PFSK-1 (cell line): ENCODE measurements around the gene SRGAP3.

Source experiments
- FOXP2 ChIP-seq: optimal IDR thresholded peaks from 2 replicates; pipeline ENCODE3; 2011; ENCODE audit warnings: borderline replicate concordance, control low read depth, inconsistent platforms; ENCODE audit not compliant: insufficient read depth; ENCODE audit errors: extremely low read length, extremely low read depth
- POLR2AphosphoS5 ChIP-seq: IDR thresholded peaks from 2 replicates; pipeline ENCODE4 v1.6.1; 2012; ENCODE audit warnings: low read depth, mild to moderate bottlenecking, control low read depth, low read length, moderate library complexity
- SIN3A ChIP-seq: IDR thresholded peaks from 2 replicates; pipeline ENCODE4 v1.6.1; 2012; ENCODE audit warnings: mild to moderate bottlenecking, low read length, moderate library complexity, borderline replicate concordance; ENCODE audit not compliant: insufficient read depth
- TAF1 ChIP-seq: IDR thresholded peaks from 2 replicates; pipeline ENCODE4 v1.6.1; 2012; ENCODE audit warnings: low read length, control low read depth, borderline replicate concordance; ENCODE audit not compliant: insufficient read depth
- TF ChIP-seq, protein P1 (sequence below), 2 experiments: IDR thresholded peaks; 2 replicates each; pipeline versions ENCODE4 v1.6.1 to v1.8.0; 2011 to 2012; ENCODE audit warnings: low read depth in 2 of 2, low read length in 2 of 2, control low read depth in 1 of 2, inconsistent platforms in 1 of 2, mild to moderate bottlenecking in 1 of 2, moderate library complexity in 1 of 2; ENCODE audit not compliant: insufficient read depth in 1 of 2

Gene SRGAP3

DNA sequence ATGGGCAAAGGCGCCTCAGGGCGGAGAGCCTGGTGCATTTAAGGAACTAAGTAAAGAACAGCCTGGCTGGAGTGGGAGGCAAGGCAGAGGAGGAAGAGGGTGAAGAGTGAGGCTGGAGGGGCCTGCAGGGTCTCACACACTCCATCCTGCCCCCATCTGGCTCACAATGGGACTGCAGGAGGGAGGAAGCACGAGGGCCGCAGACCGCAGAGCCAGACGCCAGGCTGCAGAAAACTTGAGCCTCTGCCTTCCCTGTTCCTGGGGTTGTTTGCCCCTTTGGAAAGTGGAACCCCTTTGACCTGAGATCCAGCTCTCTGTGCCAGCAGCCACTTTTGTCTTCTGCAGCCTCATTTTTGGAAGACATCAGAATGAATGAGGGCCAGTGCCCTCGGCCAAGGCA lies 138.0 kb downstream of the SRGAP3 start:
- TF ChIP-seq, protein P1, sequence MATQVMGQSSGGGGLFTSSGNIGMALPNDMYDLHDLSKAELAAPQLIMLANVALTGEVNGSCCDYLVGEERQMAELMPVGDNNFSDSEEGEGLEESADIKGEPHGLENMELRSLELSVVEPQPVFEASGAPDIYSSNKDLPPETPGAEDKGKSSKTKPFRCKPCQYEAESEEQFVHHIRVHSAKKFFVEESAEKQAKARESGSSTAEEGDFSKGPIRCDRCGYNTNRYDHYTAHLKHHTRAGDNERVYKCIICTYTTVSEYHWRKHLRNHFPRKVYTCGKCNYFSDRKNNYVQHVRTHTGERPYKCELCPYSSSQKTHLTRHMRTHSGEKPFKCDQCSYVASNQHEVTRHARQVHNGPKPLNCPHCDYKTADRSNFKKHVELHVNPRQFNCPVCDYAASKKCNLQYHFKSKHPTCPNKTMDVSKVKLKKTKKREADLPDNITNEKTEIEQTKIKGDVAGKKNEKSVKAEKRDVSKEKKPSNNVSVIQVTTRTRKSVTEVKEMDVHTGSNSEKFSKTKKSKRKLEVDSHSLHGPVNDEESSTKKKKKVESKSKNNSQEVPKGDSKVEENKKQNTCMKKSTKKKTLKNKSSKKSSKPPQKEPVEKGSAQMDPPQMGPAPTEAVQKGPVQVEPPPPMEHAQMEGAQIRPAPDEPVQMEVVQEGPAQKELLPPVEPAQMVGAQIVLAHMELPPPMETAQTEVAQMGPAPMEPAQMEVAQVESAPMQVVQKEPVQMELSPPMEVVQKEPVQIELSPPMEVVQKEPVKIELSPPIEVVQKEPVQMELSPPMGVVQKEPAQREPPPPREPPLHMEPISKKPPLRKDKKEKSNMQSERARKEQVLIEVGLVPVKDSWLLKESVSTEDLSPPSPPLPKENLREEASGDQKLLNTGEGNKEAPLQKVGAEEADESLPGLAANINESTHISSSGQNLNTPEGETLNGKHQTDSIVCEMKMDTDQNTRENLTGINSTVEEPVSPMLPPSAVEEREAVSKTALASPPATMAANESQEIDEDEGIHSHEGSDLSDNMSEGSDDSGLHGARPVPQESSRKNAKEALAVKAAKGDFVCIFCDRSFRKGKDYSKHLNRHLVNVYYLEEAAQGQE (IDR thresholded peaks at IDR 0.05; ENCODE audit: insufficient read depth in 1 of 2, low read depth in 2 of 2, low read length in 2 of 2): no peak
- TF ChIP-seq TAF1: no peak
- no peak for TF ChIP-seq FOXP2
- no peak for TF ChIP-seq SIN3A
- no peak for TF ChIP-seq POLR2AphosphoS5

DNA sequence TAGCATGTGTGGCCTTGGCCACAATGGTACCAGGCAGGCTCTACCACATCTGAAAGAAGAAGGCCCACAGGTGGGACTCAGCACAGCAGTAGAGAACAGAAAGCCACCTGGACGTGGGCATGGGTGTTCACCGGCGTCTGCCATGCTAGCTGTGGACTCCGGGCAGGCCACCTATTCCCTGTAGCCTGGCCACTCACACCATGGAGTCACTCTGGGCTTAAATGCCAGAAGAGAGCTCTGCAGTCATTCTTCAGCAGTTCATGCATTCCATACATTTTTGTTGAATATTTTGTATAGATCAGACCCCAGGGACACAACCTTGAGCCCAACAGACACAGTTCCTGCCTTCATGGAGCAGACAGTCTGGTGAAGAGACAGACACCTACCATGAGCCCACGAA lies 138.6 kb downstream of the SRGAP3 start:
- TF ChIP-seq, protein P1 (IDR thresholded peaks at IDR 0.05; ENCODE audit: insufficient read depth in 1 of 2, low read depth in 2 of 2, low read length in 2 of 2): no peak
- TF ChIP-seq SIN3A (no peak), FOXP2 (no peak), TAF1 (no peak), POLR2AphosphoS5 (no peak)

DNA sequence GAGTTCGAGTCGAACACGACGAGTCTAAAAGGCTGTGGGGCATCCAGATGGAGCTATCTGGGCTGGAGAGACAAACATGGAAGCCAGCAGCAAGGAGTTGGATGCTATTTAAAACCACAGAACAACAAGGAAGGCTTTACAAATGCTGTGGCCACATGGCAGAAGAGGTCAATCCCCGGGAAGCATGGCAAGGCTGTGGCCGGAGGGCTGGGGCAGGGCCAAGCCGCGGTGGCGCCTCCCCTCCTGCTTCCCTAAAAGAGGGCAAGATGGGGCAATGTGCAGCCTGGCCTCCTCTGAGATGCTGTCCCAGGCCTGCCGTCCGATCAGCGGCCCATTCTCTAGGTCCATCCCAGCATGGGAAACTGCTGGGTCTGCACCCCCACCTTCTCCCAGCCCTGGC lies 139.1 kb downstream of the SRGAP3 start:
- TF ChIP-seq SIN3A (no peak), TAF1 (no peak)
- TF ChIP-seq, protein P1 (IDR thresholded peaks at IDR 0.05; ENCODE audit: insufficient read depth in 1 of 2, low read depth in 2 of 2, low read length in 2 of 2): no peak

DNA sequence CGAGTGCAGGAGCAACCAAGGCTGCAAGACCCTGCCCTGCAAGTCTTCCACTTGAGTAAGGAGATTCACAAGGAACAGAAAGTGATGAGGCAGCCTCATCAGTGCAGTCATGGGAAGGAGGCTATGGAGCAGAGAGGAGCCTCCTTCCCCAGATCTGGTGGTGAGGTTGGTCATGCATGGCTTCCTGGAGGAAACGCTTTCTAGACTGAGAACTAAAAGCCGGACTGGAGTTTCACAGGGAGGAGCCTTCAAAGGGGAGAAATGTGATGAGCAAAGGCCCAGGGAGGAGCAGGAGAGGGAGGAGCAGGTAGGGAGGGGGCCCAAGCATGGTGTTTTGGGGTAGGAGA lies 139.9 kb downstream of the SRGAP3 start:
- TF ChIP-seq SIN3A (no peak), FOXP2 (no peak), POLR2AphosphoS5 (no peak), TAF1 (no peak)
- TF ChIP-seq, protein P1 (IDR thresholded peaks at IDR 0.05; ENCODE audit: insufficient read depth in 1 of 2, low read depth in 2 of 2, low read length in 2 of 2): no peak

DNA sequence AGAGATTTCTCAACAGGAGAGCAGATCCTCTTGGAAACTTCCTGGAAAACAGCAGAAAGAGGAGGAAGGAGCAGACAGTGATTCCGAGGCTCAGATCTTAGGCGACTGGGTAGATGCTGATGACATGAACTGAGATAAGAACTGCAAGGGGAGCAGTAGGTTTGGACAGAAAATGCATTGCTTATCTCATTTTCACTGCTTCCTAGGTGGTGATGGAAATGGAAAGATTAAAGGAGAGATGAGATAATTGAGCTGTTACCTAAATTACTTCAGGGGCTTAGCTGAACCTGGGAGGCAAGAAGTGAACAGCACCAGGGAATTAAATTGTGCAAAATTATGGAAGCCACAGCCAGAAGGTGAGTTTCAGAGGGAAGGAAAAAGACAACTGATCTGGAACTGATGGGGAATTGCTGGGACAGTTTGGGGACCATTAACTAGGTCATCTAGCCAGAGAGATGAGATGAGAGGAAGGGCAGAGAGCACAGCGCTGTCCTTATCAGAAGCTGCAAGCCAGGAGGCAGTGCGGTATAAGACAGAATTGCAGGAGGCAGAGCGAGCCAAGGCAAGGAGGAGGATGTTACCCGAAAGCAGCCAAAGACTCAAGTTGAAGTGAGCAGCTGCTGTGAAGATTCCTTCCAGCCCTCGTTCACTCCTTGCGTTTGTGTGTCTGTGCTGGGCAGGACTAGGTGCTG lies 140.4 kb downstream of the SRGAP3 start:
- TF ChIP-seq, protein P1 (IDR thresholded peaks at IDR 0.05; ENCODE audit: insufficient read depth in 1 of 2, low read depth in 2 of 2, low read length in 2 of 2): no peak
- TF ChIP-seq TAF1: no peak
- no peak for TF ChIP-seq FOXP2
